ENCODE measurements around the gene CARD9. TPM values are rescaled to one million over a fixed set of nuclear protein-coding genes. Genes with fewer than 3 reads are reported as not detected.
A peak's percentile ranks its signal among the peaks of the same experiment; 100 is the strongest.

Gene CARD9
- total and polyA plus RNA-seq, 10 donors = 5.7 to 25.5 (median 18.2) TPM

- DNase-seq = no peak
- no peak overlapping the region for H3K27ac ChIP-seq
Measured at GRCh38 chr9:136341042-136341655, 32.3 kb downstream of the CARD9 start.

GRCh38 chr9:136340356-136341041, 33.0 kb downstream of the CARD9 start:
- 91 to 96% (median 93%) methylated on average over 18 to 28 of the region's 28 CpGs for WGBS, 5 donors
- intact Hi-C loops (cut with DNase I; ENCODE audit: low total_unique reads) = no loop called here
- H3K4me1 ChIP-seq = peaks cover 13 to 48% (median 34%) of the 10 kb centered on the region in 6 donors
- no peak overlapping the region for H3K27ac ChIP-seq
- no peak for DNase-seq
- H3K36me3 ChIP-seq = peaks cover 0 to 25% (median 4%) of the 10 kb centered on the region in 6 donors
- no peak overlapping the region for H3K4me3 ChIP-seq
- no peaks in the 10 kb centered on the region for H3K9me3 ChIP-seq
- TF ChIP-seq POLR2AphosphoS5 (IDR thresholded peaks at IDR 0.05) (no peak), CTCF (IDR thresholded peaks at IDR 0.05 in 8 of 11, conservative IDR thresholded peaks at IDR 0.05 in 3 of 11) (no peak), POLR2A (IDR thresholded peaks at IDR 0.05) (no peak)
- no peaks in the 10 kb centered on the region for H3K27me3 ChIP-seq (replicated peaks in 1 of 7)

More at GRCh38 chr9:136341042-136341655, 32.3 kb downstream of the CARD9 start:
- intact Hi-C loops (cut with DNase I; ENCODE audit: low total_unique reads) = no loop called here
- peaks cover 15 to 54% (median 40%) of the 10 kb centered on the region in 6 donors for H3K4me1 ChIP-seq
- H3K4me3 ChIP-seq = no peak overlapping the region
- no peaks in the 10 kb centered on the region for H3K9me3 ChIP-seq
- H3K36me3 ChIP-seq = peaks cover 0 to 24% (median 4%) of the 10 kb centered on the region in 6 donors
- no peak for TF ChIP-seq CTCF (IDR thresholded peaks at IDR 0.05 in 8 of 11, conservative IDR thresholded peaks at IDR 0.05 in 3 of 11)
- no peak for TF ChIP-seq POLR2A (IDR thresholded peaks at IDR 0.05)
- TF ChIP-seq POLR2AphosphoS5 (IDR thresholded peaks at IDR 0.05) = peak in 1 of 3 donors; percentile 29
- H3K27me3 ChIP-seq (replicated peaks in 1 of 7) = no peaks in the 10 kb centered on the region
- WGBS, 5 donors = 86 to 91% (median 89%) methylated on average over 14 to 18 of the region's 18 CpGs

- H3K27ac ChIP-seq = no peak overlapping the region
- DNase-seq = no peak
- no peak overlapping the region for H3K4me3 ChIP-seq
- intact Hi-C loops (cut with DNase I; ENCODE audit: low total_unique reads) = no loop called here
- no peaks in the 10 kb centered on the region for H3K9me3 ChIP-seq
- TF ChIP-seq POLR2AphosphoS5 (IDR thresholded peaks at IDR 0.05) (no peak), POLR2A (IDR thresholded peaks at IDR 0.05) (no peak), CTCF (IDR thresholded peaks at IDR 0.05 in 8 of 11, conservative IDR thresholded peaks at IDR 0.05 in 3 of 11) (no peak)
- WGBS, 5 donors = 81 to 91% (median 87%) methylated on average over 9 to 12 of the region's 12 CpGs
- peaks cover 12 to 42% (median 29%) of the 10 kb centered on the region in 6 donors for H3K4me1 ChIP-seq
- peaks cover 0 to 25% (median 4%) of the 10 kb centered on the region in 6 donors for H3K36me3 ChIP-seq
- H3K27me3 ChIP-seq (replicated peaks in 1 of 7) = no peaks in the 10 kb centered on the region
Measured at GRCh38 chr9:136339958-136340310, 33.5 kb downstream of the CARD9 start.
